Measurements from ENCODE around the gene PDK2. TPM values are rescaled to one million over a fixed set of nuclear protein-coding genes. Genes with fewer than 3 reads are reported as not detected.

The PDK2 gene
- total and polyA plus RNA-seq, 9 of the 15 experiments (the other 6 are each of a cell fraction or from before 2014, with no cell fraction given): 0.03 to 2.5 (median 1.4) TPM

- Histone ChIP-seq H3K9me3 (replicated peaks; ENCODE audit: control insufficient read depth, insufficient read depth, low read depth, low read length) (no peaks in the 10 kb centered on the region), H3K79me2 (ENCODE audit: control insufficient read depth, insufficient read depth, low read length) (no peaks in the 10 kb centered on the region), H2AFZ (ENCODE audit: low read depth, low read length) (no peak overlapping the region), H3K9ac (ENCODE audit: insufficient read depth in 1 of 2, low read depth in 2 of 2, low read length in 2 of 2) (no peak overlapping the region), H3K36me3 (ENCODE audit: control insufficient read depth, insufficient read depth, low read length) (no peaks in the 10 kb centered on the region), H3K27me3 (ENCODE audit: control insufficient read depth in 2 of 2, insufficient read depth in 2 of 2, low read length in 2 of 2) (peaks cover 16 to 50% of the 10 kb centered on the region in 2 experiments), H3K4me1 (replicated peaks in 1 of 2; ENCODE audit: control insufficient read depth in 2 of 2, insufficient read depth in 2 of 2, low read length in 2 of 2) (peaks cover 0 to 10% of the 10 kb centered on the region in 2 experiments; a peak in 2 of 5 replicates), H3K4me2 (ENCODE audit: insufficient read depth, low read length) (no peak overlapping the region), H3K9me1 (ENCODE audit: control insufficient read depth, insufficient read depth, low read length) (no peaks in the 10 kb centered on the region), H4K20me1 (replicated peaks; ENCODE audit: control insufficient read depth, insufficient read depth, low read length) (peaks cover 3% of the 10 kb centered on the region; the same call in 1 of the 2 replicates), H3K4me3 (no peak overlapping the region), H3K27ac (ENCODE audit: extremely low read depth, low read depth, low read length) (no peak overlapping the region)
- intact Hi-C loops (cut with micrococcal nuclease): no loop called here
- FAIRE-seq (no peak), ATAC-seq (no peak), DNase-seq (ENCODE audit: extremely low read depth in 1 of 4, low spot score in 3 of 4) (no peak)
- in situ Hi-C loops (cut with MboI): no loop called here
- ChIA-PET POLR2A (interaction anchor here (0.5 to 1.6 kb wide), 5 partner anchors 9 to 309 kb away, joined by 3 to 6 read pairs (median 4); no protein-coding TSS in a partner anchor), CTCF (ENCODE audit: low intra/inter-chr PET ratio) (no interaction called here)
- no peak for TF ChIP-seq ZNF316 (IDR thresholded peaks at IDR 0.05)
- no peak for TF ChIP-seq ZNF639 (CRISPR knock-in tag; conservative IDR thresholded peaks at IDR 0.05 in 1 of 2, IDR thresholded peaks at IDR 0.05 in 1 of 2)
- TF ChIP-seq ZFP30 (CRISPR knock-in tag; IDR thresholded peaks at IDR 0.05; ENCODE audit: borderline replicate concordance): no peak
- TF ChIP-seq HIVEP1 (CRISPR knock-in tag; IDR thresholded peaks at IDR 0.05): no peak
- TF ChIP-seq DMBX1 (CRISPR knock-in tag; IDR thresholded peaks at IDR 0.05; ENCODE audit: borderline replicate concordance): no peak
- no peak for TF ChIP-seq MLLT1 (IDR thresholded peaks at IDR 0.05)
- TF ChIP-seq RFX7 (CRISPR knock-in tag; IDR thresholded peaks at IDR 0.05): no peak
- TF ChIP-seq HNRNPH1 (optimal IDR thresholded peaks at IDR 0.05; ENCODE audit: low read depth, low read length): no peak
- no peak for TF ChIP-seq NR3C1 (CRISPR knock-in tag; IDR thresholded peaks at IDR 0.05)
- TF ChIP-seq PRDM10 (IDR thresholded peaks at IDR 0.05; ENCODE audit: partially characterized antibody): no peak
- no peak for TF ChIP-seq C11orf30 (IDR thresholded peaks at IDR 0.05; ENCODE audit: low read depth)
- TF ChIP-seq ZBTB2 (IDR thresholded peaks at IDR 0.05): no peak
- 6% methylated on average over 9 of the region's 9 CpGs for WGBS (ENCODE audit: insufficient coverage, low coverage, missing lambda C conversion rate)
- BruUV-seq (replicated peaks): no TSS peak
These were observed 34.0 kb upstream of the PDK2 start for GRCh38 chr17:50060951-50061712.

All from K562 (cell line).